Karpas-422 (cell line): ENCODE results near the gene TSPAN7. TPM values are rescaled to one million over a fixed set of nuclear protein-coding genes. Genes with fewer than 3 reads are reported as not detected.

Experiments
- DNase-seq: peaks from one replicate; pipeline ENCODE4 v3.0.0-alpha.2; 2015
- H2AFZ ChIP-seq: fragments of 200-600 bp; sonication (generic); 2 replicates; pipeline ENCODE4 v1.6.1; 2014; ENCODE audit warnings: antibody characterized with exemption, low read length, mixed read lengths
- H3K27ac ChIP-seq: fragments of 200-600 bp; sonication (generic); 2 replicates; pipeline ENCODE4 v1.5.1; 2014; ENCODE audit warnings: mild to moderate bottlenecking, low read length, moderate library complexity
- H3K27me3 ChIP-seq: fragments of 200-600 bp; sonication (generic); 2 replicates; pipeline ENCODE4 v1.6.1; 2014; ENCODE audit warnings: low read length, mixed read lengths
- H3K36me3 ChIP-seq: fragments of 200-600 bp; sonication (generic); 2 replicates; pipeline ENCODE4 v1.6.1; 2014; ENCODE audit warnings: low read length, mixed read lengths; ENCODE audit not compliant: insufficient read depth
- H3K4me1 ChIP-seq: fragments of 200-600 bp; sonication (generic); 2 replicates; pipeline ENCODE4 v1.6.1; 2014; ENCODE audit warnings: mild to moderate bottlenecking, low read length, mixed read lengths
- H3K4me2 ChIP-seq: fragments of 200-600 bp; sonication (generic); 2 replicates; pipeline ENCODE4 v1.6.1; 2014; ENCODE audit warnings: low read length, low read depth, mild to moderate bottlenecking; ENCODE audit not compliant: poor library complexity, severe bottlenecking
- H3K4me3 ChIP-seq: fragments of 200-600 bp; sonication (generic); 2 replicates; pipeline ENCODE4 v1.5.1; 2014; ENCODE audit warnings: mild to moderate bottlenecking, antibody characterized with exemption, low read length, mixed read lengths
- H3K79me2 ChIP-seq: fragments of 200-600 bp; sonication (generic); 2 replicates; pipeline ENCODE4 v1.6.1; 2014; ENCODE audit warnings: mild to moderate bottlenecking, low read length, mixed read lengths
- H3K9ac ChIP-seq: fragments of 200-600 bp; sonication (generic); 2 replicates; pipeline ENCODE4 v1.6.0; 2014; ENCODE audit warnings: low read length
- H3K9me2 ChIP-seq: fragments of 200-600 bp; sonication (generic), shearing (Covaris generic); replicated peaks from 2 replicates; pipeline ENCODE4 v1.6.0; 2014; ENCODE audit warnings: mild to moderate bottlenecking, low read length, moderate library complexity; ENCODE audit not compliant: insufficient read depth
- H3K9me3 ChIP-seq: fragments of 300-700, 200-600 bp; sonication (generic); 2 replicates; pipeline ENCODE4 v1.6.1; 2014; ENCODE audit warnings: low read length, mixed read lengths
- H4K20me1 ChIP-seq: fragments of 200-600 bp; sonication (generic); 2 replicates; pipeline ENCODE4 v1.6.1; 2014; ENCODE audit warnings: mild to moderate bottlenecking, antibody characterized with exemption, low read length, low read depth; ENCODE audit not compliant: insufficient read depth
- small RNA-seq: library from RNA; depleted of rRNA; stranded (forward); fragments of <200 nt; gene quantifications from one replicate; pipeline ENCODE3, GENCODE V24; 2014
- total RNA-seq: library from RNA; depleted of rRNA; stranded (reverse); fragments of >200 nt; shearing (Covaris generic); gene quantifications from 2 replicates; pipeline ENCODE4 v1.2.3, GENCODE V29; 2014; ENCODE audit warnings: low replicate concordance; rRNA removed

Gene TSPAN7
- total RNA-seq, 1 experiment from 2014 or later: not detected

DNA sequence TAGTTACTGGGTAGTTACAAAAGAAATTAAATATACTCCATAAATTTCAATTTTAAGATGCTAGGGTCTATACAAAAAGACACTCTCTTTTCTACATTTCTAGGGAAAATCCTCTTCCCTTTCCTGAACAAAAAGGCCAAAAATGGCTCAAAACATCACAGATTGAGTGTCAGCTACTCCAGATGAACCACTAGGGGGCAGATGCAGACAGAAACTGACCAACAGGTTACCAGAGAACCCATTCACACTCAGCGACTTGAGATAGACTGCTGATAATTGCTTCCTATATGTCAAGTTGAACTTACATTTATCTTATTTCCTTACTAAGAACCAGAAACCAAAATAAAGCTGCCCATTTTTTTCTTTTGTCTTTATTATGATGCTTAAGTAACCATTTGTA, 156.5 kb downstream of the TSPAN7 start:
- no peak overlapping the region for H3K27ac ChIP-seq
- peak; percentile 70 for DNase-seq
- no peaks in the 10 kb centered on the region for H3K4me1 ChIP-seq
- no peak overlapping the region for H2AFZ ChIP-seq
- no peak overlapping the region for H3K9ac ChIP-seq
- no peak overlapping the region for H3K4me3 ChIP-seq
- no peaks in the 10 kb centered on the region for H4K20me1 ChIP-seq
- no peaks in the 10 kb centered on the region for H3K36me3 ChIP-seq
- H3K4me2 ChIP-seq: no peak overlapping the region
- no peaks in the 10 kb centered on the region for H3K27me3 ChIP-seq
- no peaks in the 10 kb centered on the region for H3K79me2 ChIP-seq
- H3K9me2 ChIP-seq: no peaks in the 10 kb centered on the region
- H3K9me3 ChIP-seq: peaks cover 3% of the 10 kb centered on the region; the same call in 1 of the 2 replicates

DNA sequence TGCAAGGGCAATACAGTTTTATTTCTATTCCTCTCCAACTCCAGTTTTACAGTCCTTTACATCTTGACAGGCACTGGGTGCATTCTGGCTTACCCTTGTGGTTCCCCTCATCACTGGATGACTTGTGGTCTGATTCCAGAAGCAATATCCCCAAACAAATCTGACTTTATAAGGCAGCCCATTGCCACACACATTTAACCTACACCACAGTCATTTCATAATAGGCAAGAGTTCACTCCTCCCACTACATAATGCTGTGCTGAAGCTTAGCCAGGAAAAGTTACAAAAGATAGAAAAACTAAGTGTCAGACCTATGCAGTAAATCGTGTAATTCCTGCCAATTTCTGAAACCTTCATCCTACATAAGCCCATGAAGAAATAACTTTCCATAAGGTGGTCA, 157.0 kb downstream of the TSPAN7 start:
- no peaks in the 10 kb centered on the region for H3K36me3 ChIP-seq
- no peak overlapping the region for H3K9ac ChIP-seq
- H3K79me2 ChIP-seq: no peaks in the 10 kb centered on the region
- peaks cover 3% of the 10 kb centered on the region; the same call in 1 of the 2 replicates for H3K9me3 ChIP-seq
- H3K4me2 ChIP-seq: no peak overlapping the region
- H4K20me1 ChIP-seq: no peaks in the 10 kb centered on the region
- H3K27me3 ChIP-seq: no peaks in the 10 kb centered on the region
- no peak for DNase-seq
- no peak overlapping the region for H3K27ac ChIP-seq
- no peaks in the 10 kb centered on the region for H3K4me1 ChIP-seq
- H2AFZ ChIP-seq: no peak overlapping the region
- H3K9me2 ChIP-seq: no peaks in the 10 kb centered on the region
- no peak overlapping the region for H3K4me3 ChIP-seq

DNA sequence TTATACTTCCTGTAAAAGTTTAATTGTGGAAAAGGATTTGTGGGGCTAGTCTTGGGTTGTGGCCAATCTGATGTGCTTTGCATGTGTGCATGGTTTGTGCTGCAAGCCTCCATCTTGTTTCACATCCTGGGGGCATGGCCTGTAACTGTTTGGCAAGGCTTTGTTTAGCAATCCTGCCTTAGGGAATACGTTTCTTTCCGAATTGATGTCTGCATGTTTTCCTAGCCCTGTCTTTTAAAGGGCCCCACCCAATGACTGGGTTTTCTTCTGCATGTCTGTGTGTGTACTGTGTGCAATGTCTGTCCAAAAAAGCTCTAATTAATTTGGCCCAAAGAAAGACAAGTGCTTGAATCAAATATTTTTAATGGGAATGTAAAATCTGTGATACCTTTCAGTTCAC, 165.3 kb downstream of the TSPAN7 start:
- Histone ChIP-seq H2AFZ (no peak overlapping the region), H4K20me1 (no peaks in the 10 kb centered on the region), H3K4me2 (no peak overlapping the region), H3K9ac (no peak overlapping the region), H3K27ac (no peak overlapping the region), H3K36me3 (no peaks in the 10 kb centered on the region), H3K9me2 (no peaks in the 10 kb centered on the region), H3K4me3 (no peak overlapping the region), H3K4me1 (no peaks in the 10 kb centered on the region), H3K9me3 (no peaks in the 10 kb centered on the region), H3K79me2 (no peaks in the 10 kb centered on the region), H3K27me3 (no peaks in the 10 kb centered on the region)
- no peak for DNase-seq

DNA sequence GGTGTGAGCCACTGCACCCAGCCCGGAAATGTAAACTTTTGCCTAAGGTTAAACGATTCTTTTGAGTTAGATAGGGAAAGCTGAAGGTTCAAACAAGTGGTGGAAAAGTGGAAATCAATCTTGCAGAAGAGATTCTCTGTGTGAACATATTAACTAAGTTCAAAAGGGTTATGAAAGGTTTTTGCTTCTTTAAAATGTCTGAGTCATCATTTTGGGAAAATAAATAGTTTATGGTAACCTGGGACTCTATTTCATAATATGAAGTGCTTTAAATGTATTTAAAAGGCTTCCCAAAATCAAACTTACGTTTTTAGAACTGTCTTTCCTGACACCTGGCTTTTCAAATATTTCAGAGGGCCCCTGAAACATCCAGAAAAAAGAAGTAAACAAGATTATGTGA, 166.3 kb downstream of the TSPAN7 start:
- no peak overlapping the region for H3K4me2 ChIP-seq
- H3K27me3 ChIP-seq: no peaks in the 10 kb centered on the region
- H3K9me2 ChIP-seq: no peaks in the 10 kb centered on the region
- no peak overlapping the region for H3K4me3 ChIP-seq
- H3K9ac ChIP-seq: no peak overlapping the region
- H3K27ac ChIP-seq: no peak overlapping the region
- H3K9me3 ChIP-seq: no peaks in the 10 kb centered on the region
- H4K20me1 ChIP-seq: no peaks in the 10 kb centered on the region
- no peak for DNase-seq
- H3K4me1 ChIP-seq: no peaks in the 10 kb centered on the region
- no peak overlapping the region for H2AFZ ChIP-seq
- H3K79me2 ChIP-seq: no peaks in the 10 kb centered on the region
- H3K36me3 ChIP-seq: no peaks in the 10 kb centered on the region

- Histone ChIP-seq H3K27me3 (no peaks in the 10 kb centered on the region), H2AFZ (no peak overlapping the region), H4K20me1 (no peaks in the 10 kb centered on the region), H3K4me2 (no peak overlapping the region), H3K27ac (no peak overlapping the region), H3K9me3 (no peaks in the 10 kb centered on the region), H3K79me2 (no peaks in the 10 kb centered on the region), H3K9ac (no peak overlapping the region), H3K9me2 (no peaks in the 10 kb centered on the region), H3K36me3 (no peaks in the 10 kb centered on the region), H3K4me3 (no peak overlapping the region), H3K4me1 (no peaks in the 10 kb centered on the region)
- DNase-seq: no peak
Measured at GRCh38 chrX:38732866-38733265, 171.5 kb downstream of the TSPAN7 start.

Small RNA genes within 50 kb of the gene (small RNA-seq; reads per million reads assigned to genes)
- gene RNU7-7P: not detected

Other genes starting within 250 kb of the TSPAN7 start
- 11.4 and 23.9 TPM in 2 replicates for gene RPGR, start 234.0 kb upstream of the TSPAN7 start, total RNA-seq
- gene OTC, start 208.9 kb upstream of the TSPAN7 start, total RNA-seq: not detected in 2 replicates
- gene MID1IP1, start 239.9 kb downstream of the TSPAN7 start, total RNA-seq: not detected in 2 replicates